ENCODE results near the gene LSAMP.

GRCh38 chr3:116473602-116474001, 28.3 kb upstream of the LSAMP start:
- TF ChIP-seq EP300 (IDR thresholded peaks at IDR 0.05; ENCODE audit: borderline replicate concordance in 1 of 2, low read depth in 1 of 2, low read length in 1 of 2) (peak in 1 of 2 experiments; percentile 67; a peak in 1 of 4 replicates), CTCF (IDR thresholded peaks at IDR 0.05) (no peak), EZH2phosphoT487 (IDR thresholded peaks at IDR 0.05; ENCODE audit: borderline replicate concordance, low read depth) (no peak), JUND (IDR thresholded peaks at IDR 0.05) (peak; percentile 75), USF2 (IDR thresholded peaks at IDR 0.05; ENCODE audit: borderline replicate concordance, low read depth, low read length) (no peak), GABPA (IDR thresholded peaks at IDR 0.05; ENCODE audit: low read depth) (no peak), RCOR1 (IDR thresholded peaks at IDR 0.05; ENCODE audit: low read length) (no peak), TAF1 (IDR thresholded peaks at IDR 0.05; ENCODE audit: borderline replicate concordance, low read depth, low read length) (no peak), RAD21 (IDR thresholded peaks at IDR 0.05; ENCODE audit: low read length) (no peak)

Data from SK-N-SH (cell line).